Upper lobe of left lung (tissue), 4 donors: Measurements from ENCODE around the gene TSPAN11.

Experiments used
- POLR2A ChIP-seq, 4 donors: fragments of 450-650 bp; IDR thresholded peaks; one replicate each; pipeline ENCODE4 v1.5.1; 2016 to 2017; ENCODE audit warnings: antibody characterized with exemption in 4 of 4, mild to moderate bottlenecking in 2 of 4
- POLR2AphosphoS5 ChIP-seq, 2 donors: sonication (generic); formaldehyde crosslinking; IDR thresholded peaks; one replicate each; pipeline ENCODE4 v1.5.1; 2017; ENCODE audit warnings: antibody characterized with exemption in 2 of 2
- TF ChIP-seq, protein P1 (sequence below), 6 experiments: fragments of 450-650 bp in 4 of 6; fragments of 200-600 bp in 2 of 6; sonication (generic) in 2 of 6; IDR thresholded peaks; one replicate each; pipeline ENCODE4 v1.5.1; 2016 to 2019; ENCODE audit warnings: antibody characterized with exemption in 6 of 6

DNA sequence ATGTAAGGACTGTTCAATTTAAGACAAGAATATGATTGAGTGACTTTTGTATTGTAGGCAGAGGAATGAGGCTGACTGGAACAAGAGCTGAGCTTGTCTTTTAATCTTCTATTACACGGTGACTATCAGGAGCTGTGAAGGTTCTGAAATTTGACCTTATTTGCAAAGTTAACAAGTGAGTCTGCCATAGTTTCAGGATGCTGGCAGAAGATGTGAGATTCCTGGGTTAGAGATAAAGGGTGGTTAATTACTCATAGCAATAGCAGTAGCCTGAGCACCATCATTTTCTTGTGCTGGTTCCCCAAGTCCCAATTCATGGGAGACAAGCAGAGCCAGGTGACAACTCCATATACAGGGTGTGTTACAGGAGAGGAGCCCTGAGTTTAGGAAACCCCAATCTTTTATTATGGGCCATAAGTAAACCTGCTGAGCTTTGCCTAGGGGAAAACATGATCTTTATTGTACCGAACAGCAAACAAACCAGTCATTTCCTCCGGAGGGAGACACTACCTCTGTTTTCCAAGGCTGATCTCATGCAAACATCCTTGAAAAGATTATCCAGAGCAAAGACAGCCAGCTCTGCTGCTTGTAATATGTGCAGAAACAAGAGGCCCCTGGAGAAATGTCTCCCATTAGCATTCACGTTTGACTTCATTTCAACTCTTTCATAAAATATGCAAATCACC, 95.4 kb downstream of the TSPAN11 start:
- no peak for TF ChIP-seq POLR2A (IDR thresholded peaks at IDR 0.05)
- no peak for TF ChIP-seq POLR2AphosphoS5 (IDR thresholded peaks at IDR 0.05)
- TF ChIP-seq, protein P1, sequence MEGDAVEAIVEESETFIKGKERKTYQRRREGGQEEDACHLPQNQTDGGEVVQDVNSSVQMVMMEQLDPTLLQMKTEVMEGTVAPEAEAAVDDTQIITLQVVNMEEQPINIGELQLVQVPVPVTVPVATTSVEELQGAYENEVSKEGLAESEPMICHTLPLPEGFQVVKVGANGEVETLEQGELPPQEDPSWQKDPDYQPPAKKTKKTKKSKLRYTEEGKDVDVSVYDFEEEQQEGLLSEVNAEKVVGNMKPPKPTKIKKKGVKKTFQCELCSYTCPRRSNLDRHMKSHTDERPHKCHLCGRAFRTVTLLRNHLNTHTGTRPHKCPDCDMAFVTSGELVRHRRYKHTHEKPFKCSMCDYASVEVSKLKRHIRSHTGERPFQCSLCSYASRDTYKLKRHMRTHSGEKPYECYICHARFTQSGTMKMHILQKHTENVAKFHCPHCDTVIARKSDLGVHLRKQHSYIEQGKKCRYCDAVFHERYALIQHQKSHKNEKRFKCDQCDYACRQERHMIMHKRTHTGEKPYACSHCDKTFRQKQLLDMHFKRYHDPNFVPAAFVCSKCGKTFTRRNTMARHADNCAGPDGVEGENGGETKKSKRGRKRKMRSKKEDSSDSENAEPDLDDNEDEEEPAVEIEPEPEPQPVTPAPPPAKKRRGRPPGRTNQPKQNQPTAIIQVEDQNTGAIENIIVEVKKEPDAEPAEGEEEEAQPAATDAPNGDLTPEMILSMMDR (IDR thresholded peaks at IDR 0.05), result no peak
